Measurements from ENCODE around the gene MIPEP. TPM values are rescaled to one million over a fixed set of nuclear protein-coding genes. Genes with fewer than 3 reads are reported as not detected.

Gene MIPEP
- total RNA-seq, 2 donors from 2014 or later, result 26.2 to 27.1 TPM

GRCh38 chr13:23922005-23922932 lies 33.1 kb upstream of the MIPEP start:
- H3K4me1 ChIP-seq (replicated peaks), result no peaks in the 10 kb centered on the region
- WGBS, result 77% methylated on average over 5 of the region's 5 CpGs

GRCh38 chr13:23921451-23921888 lies 32.3 kb upstream of the MIPEP start:
- Histone ChIP-seq H3K36me3 (no peaks in the 10 kb centered on the region), H3K4me1 (replicated peaks) (no peaks in the 10 kb centered on the region), H3K9me3 (no peaks in the 10 kb centered on the region), H3K4me3 (no peak overlapping the region), H3K27me3 (replicated peaks; ENCODE audit: insufficient read depth) (no peaks in the 10 kb centered on the region), H3K27ac (no peak overlapping the region)
- no peak for TF ChIP-seq POLR2AphosphoS5 (IDR thresholded peaks at IDR 0.05)
- TF ChIP-seq CTCF (IDR thresholded peaks at IDR 0.05), result peak; percentile 38 to 79 (median 71)
- no peak for TF ChIP-seq POLR2A (IDR thresholded peaks at IDR 0.05)
- DNase-seq (ENCODE audit: low spot score), result peak; percentile 28
- WGBS, result 11% methylated on average over 2 of the region's 2 CpGs
- intact Hi-C loops (cut with DNase I), result loop anchor here (5.0 kb wide), 1 partner anchor 306 kb away; no protein-coding TSS in a partner anchor

More at GRCh38 chr13:23922005-23922932, 33.1 kb upstream of the MIPEP start:
- Histone ChIP-seq H3K4me3 (no peak overlapping the region), H3K27ac (no peak overlapping the region), H3K27me3 (replicated peaks; ENCODE audit: insufficient read depth) (no peaks in the 10 kb centered on the region), H3K36me3 (no peaks in the 10 kb centered on the region), H3K9me3 (no peaks in the 10 kb centered on the region)
- intact Hi-C loops (cut with DNase I), result loop anchor here (5.0 kb wide), 1 partner anchor 305 kb away; no protein-coding TSS in a partner anchor
- no peak for TF ChIP-seq POLR2A (IDR thresholded peaks at IDR 0.05)
- DNase-seq (ENCODE audit: low spot score), result no peak

- no peaks in the 10 kb centered on the region for H3K27me3 ChIP-seq (replicated peaks; ENCODE audit: insufficient read depth)
- no peak for DNase-seq (ENCODE audit: low spot score)
- intact Hi-C loops (cut with DNase I), result no loop called here
- no peaks in the 10 kb centered on the region for H3K4me1 ChIP-seq (replicated peaks)
- H3K36me3 ChIP-seq, result no peaks in the 10 kb centered on the region
- H3K9me3 ChIP-seq, result no peaks in the 10 kb centered on the region
- TF ChIP-seq POLR2AphosphoS5 (IDR thresholded peaks at IDR 0.05) (no peak), CTCF (IDR thresholded peaks at IDR 0.05) (no peak), POLR2A (IDR thresholded peaks at IDR 0.05) (no peak)
- H3K27ac ChIP-seq, result no peak overlapping the region
- H3K4me3 ChIP-seq, result no peak overlapping the region
- 97% methylated on average over 1 of the region's 1 CpG for WGBS
Observed at GRCh38 chr13:23919006-23919405, 29.8 kb upstream of the MIPEP start.

- Histone ChIP-seq H3K27ac (no peak overlapping the region), H3K9me3 (no peaks in the 10 kb centered on the region), H3K27me3 (replicated peaks; ENCODE audit: insufficient read depth) (no peaks in the 10 kb centered on the region), H3K4me1 (replicated peaks) (no peaks in the 10 kb centered on the region), H3K36me3 (no peaks in the 10 kb centered on the region), H3K4me3 (no peak overlapping the region)
- no peak for DNase-seq (ENCODE audit: low spot score)
- no peak for TF ChIP-seq POLR2AphosphoS5 (IDR thresholded peaks at IDR 0.05)
- no peak for TF ChIP-seq CTCF (IDR thresholded peaks at IDR 0.05)
- TF ChIP-seq POLR2A (IDR thresholded peaks at IDR 0.05), result no peak
- intact Hi-C loops (cut with DNase I), result no loop called here
- WGBS, result 72% methylated on average over 2 of the region's 2 CpGs
Observed at GRCh38 chr13:23918208-23918607, 29.0 kb upstream of the MIPEP start.

- DNase-seq (ENCODE audit: low spot score), result no peak
- no peaks in the 10 kb centered on the region for H3K9me3 ChIP-seq
- 55% methylated on average over 3 of the region's 3 CpGs for WGBS
- H3K36me3 ChIP-seq, result no peaks in the 10 kb centered on the region
- TF ChIP-seq POLR2A (IDR thresholded peaks at IDR 0.05) (no peak), POLR2AphosphoS5 (IDR thresholded peaks at IDR 0.05) (no peak), CTCF (IDR thresholded peaks at IDR 0.05) (no peak)
- H3K27me3 ChIP-seq (replicated peaks; ENCODE audit: insufficient read depth), result no peaks in the 10 kb centered on the region
- no peak overlapping the region for H3K27ac ChIP-seq
- intact Hi-C loops (cut with DNase I), result no loop called here
- no peaks in the 10 kb centered on the region for H3K4me1 ChIP-seq (replicated peaks)
- H3K4me3 ChIP-seq, result no peak overlapping the region
Observed at GRCh38 chr13:23915308-23915707, 26.1 kb upstream of the MIPEP start.

Measured in prostate gland (tissue), 2 donors.